Testis (tissue), 3 donors: ENCODE data around the gene RNF11. TPM values are rescaled to one million over a fixed set of nuclear protein-coding genes. Genes with fewer than 3 reads are reported as not detected.

Experiments
- DNase-seq: peaks from one replicate; pipeline ENCODE4 v3.0.0-alpha.2; 2019
- H3K27ac ChIP-seq, 2 donors: fragments of 200-600 bp; sonication (generic); one replicate each; pipeline ENCODE4 v1.5.1; 2019
- H3K27me3 ChIP-seq: fragments of 200-600 bp; sonication (generic); one replicate; pipeline ENCODE4 v1.5.1; 2019
- H3K36me3 ChIP-seq: fragments of 200-600 bp; sonication (generic); one replicate; pipeline ENCODE4 v1.5.1; 2017; ENCODE audit warnings: low read depth; ENCODE audit errors: missing control alignments
- H3K4me1 ChIP-seq: fragments of 200-600 bp; sonication (generic); one replicate; pipeline ENCODE4 v1.5.1; 2019
- H3K4me3 ChIP-seq, 2 donors: fragments of 200-600 bp; sonication (generic); one replicate each; pipeline ENCODE4 v1.5.1; 2017 to 2019
- H3K9me3 ChIP-seq: fragments of 200-600 bp; sonication (generic); one replicate; pipeline ENCODE4 v1.5.1; 2017
- CTCF ChIP-seq, 3 experiments: fragments of 450-650 bp in 2 of 3; fragments of 200-600 bp in 1 of 3; sonication (generic) in 1 of 3; IDR thresholded peaks; one replicate each; pipeline ENCODE4 v1.5.1; 2016 to 2019; ENCODE audit warnings: antibody characterized with exemption in 3 of 3, mild to moderate bottlenecking in 2 of 3, moderate library complexity in 1 of 3
- POLR2A ChIP-seq: fragments of 450-650 bp; IDR thresholded peaks from one replicate; pipeline ENCODE4 v1.6.1; 2017; ENCODE audit warnings: antibody characterized with exemption, mild to moderate bottlenecking, moderate library complexity
- WGBS, 2 donors: methylation state at CpG; one replicate each; pipeline ENCODE4 v1.1.5; 2018; 5-methylcytosine and 5-hydroxymethylcytosine counted together
- intact Hi-C: fragments of 100-400 bp; cut with DNase I; formaldehyde crosslinking; loops from one replicate; pipeline ENCODE4 v1.15.1; 2023; ENCODE audit warnings: low total_unique reads
- polyA plus RNA-seq: library from polyadenylated mRNA; stranded (reverse); fragments of 350-450 nt; fragmentation: Illumina TruSeq; extraction: RNeasy Lipid Tissue Mini Kit (QIAGEN cat#74804); gene quantifications from one replicate; pipeline ENCODE4 v1.2.3, GENCODE V29; 2014; ENCODE audit warnings: low read depth, low replicate concordance; ENCODE audit not compliant: insufficient read depth
- total RNA-seq, 2 donors: library from RNA; depleted of rRNA; stranded (reverse); fragments of >200 nt; gene quantifications; one replicate each; pipeline ENCODE4 v1.2.3, GENCODE V29; 2016

Gene RNF11
- total and polyA plus RNA-seq, 3 donors from 2014 or later, result 59.8 to 108 (median 89.7) TPM

- Histone ChIP-seq H3K36me3 (no peaks in the 10 kb centered on the region), H3K4me3 (no peak overlapping the region), H3K4me1 (no peaks in the 10 kb centered on the region), H3K27me3 (no peaks in the 10 kb centered on the region), H3K9me3 (no peaks in the 10 kb centered on the region), H3K27ac (no peak overlapping the region)
- no peak for TF ChIP-seq CTCF (IDR thresholded peaks at IDR 0.05)
- TF ChIP-seq POLR2A, result no peak
- intact Hi-C loops, result no loop called here
- DNase-seq, result no peak
- 85 to 88% methylated on average over 3 of the region's 3 CpGs for WGBS, 2 donors
Measured at GRCh38 chr1:51314974-51315373, 78.9 kb downstream of the RNF11 start.

- H3K27me3 ChIP-seq, result no peaks in the 10 kb centered on the region
- H3K4me1 ChIP-seq, result no peaks in the 10 kb centered on the region
- no peak overlapping the region for H3K27ac ChIP-seq
- H3K36me3 ChIP-seq, result no peaks in the 10 kb centered on the region
- 82 to 84% methylated on average over 8 to 9 of the region's 9 CpGs for WGBS, 2 donors
- no peaks in the 10 kb centered on the region for H3K9me3 ChIP-seq
- intact Hi-C loops, result no loop called here
- H3K4me3 ChIP-seq, result no peak overlapping the region
- no peak for DNase-seq
- TF ChIP-seq CTCF (IDR thresholded peaks at IDR 0.05), result no peak
- TF ChIP-seq POLR2A, result no peak
Measured at GRCh38 chr1:51316113-51316845, 80.2 kb downstream of the RNF11 start.

- no peak for DNase-seq
- 86 to 87% methylated on average over 4 of the region's 4 CpGs for WGBS, 2 donors
- Histone ChIP-seq H3K27me3 (no peaks in the 10 kb centered on the region), H3K36me3 (no peaks in the 10 kb centered on the region), H3K9me3 (no peaks in the 10 kb centered on the region), H3K27ac (no peak overlapping the region), H3K4me3 (no peak overlapping the region), H3K4me1 (peaks cover 4% of the 10 kb centered on the region)
- intact Hi-C loops, result no loop called here
- no peak for TF ChIP-seq CTCF (IDR thresholded peaks at IDR 0.05)
- no peak for TF ChIP-seq POLR2A
Measured at GRCh38 chr1:51316846-51317120, 80.7 kb downstream of the RNF11 start.

GRCh38 chr1:51317798-51318197 lies 81.7 kb downstream of the RNF11 start:
- Histone ChIP-seq H3K27ac (no peak overlapping the region), H3K36me3 (no peaks in the 10 kb centered on the region), H3K27me3 (no peaks in the 10 kb centered on the region), H3K9me3 (no peaks in the 10 kb centered on the region), H3K4me3 (no peak overlapping the region), H3K4me1 (peaks cover 4% of the 10 kb centered on the region)
- intact Hi-C loops, result no loop called here
- DNase-seq, result no peak
- TF ChIP-seq CTCF (IDR thresholded peaks at IDR 0.05), result no peak
- no peak for TF ChIP-seq POLR2A
- 90 to 92% methylated on average over 7 of the region's 7 CpGs for WGBS, 2 donors
